HG03039 (cell line): ENCODE results near the gene EFCAB11.
"Not testable (repeated sequence)": the region's sequence is repeated elsewhere in the genome, so short reads cannot be mapped to it uniquely, and the experiment has no call there.

Experiments used
- ATAC-seq: cut with Tn5 transposase; IDR thresholded peaks from one replicate; pipeline ENCODE4 v1.9.1; 2021; ENCODE audit warnings: mild to moderate bottlenecking, moderate library complexity; ENCODE audit not compliant: unreplicated experiment

EFCAB11 gene

DNA sequence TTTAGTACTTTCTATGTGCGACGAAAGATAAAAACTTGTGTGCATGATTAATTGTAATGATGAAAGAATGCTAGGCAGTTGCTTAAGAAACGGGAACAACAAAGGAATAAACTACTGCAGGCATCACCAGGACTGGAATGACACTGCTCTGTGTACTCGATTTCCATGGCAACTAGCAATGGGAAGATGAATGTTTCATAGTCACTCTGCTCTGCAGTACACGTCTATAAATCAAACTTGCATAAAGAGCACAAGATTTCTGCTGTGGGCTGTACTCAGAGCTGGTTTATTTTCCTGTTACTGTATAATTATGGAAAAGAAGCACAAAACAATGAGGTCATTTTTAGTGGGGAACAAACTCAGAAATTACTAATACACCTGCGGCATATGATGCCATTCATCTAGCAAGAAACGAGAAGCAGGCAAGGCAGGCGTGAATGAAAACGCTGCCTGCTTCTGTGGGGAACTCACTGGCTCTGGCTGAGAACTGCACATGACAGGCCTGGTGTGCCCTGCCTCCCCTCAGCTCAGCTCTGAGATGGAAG lies 41.8 kb downstream of the EFCAB11 start:
- ATAC-seq, result no peak

DNA sequence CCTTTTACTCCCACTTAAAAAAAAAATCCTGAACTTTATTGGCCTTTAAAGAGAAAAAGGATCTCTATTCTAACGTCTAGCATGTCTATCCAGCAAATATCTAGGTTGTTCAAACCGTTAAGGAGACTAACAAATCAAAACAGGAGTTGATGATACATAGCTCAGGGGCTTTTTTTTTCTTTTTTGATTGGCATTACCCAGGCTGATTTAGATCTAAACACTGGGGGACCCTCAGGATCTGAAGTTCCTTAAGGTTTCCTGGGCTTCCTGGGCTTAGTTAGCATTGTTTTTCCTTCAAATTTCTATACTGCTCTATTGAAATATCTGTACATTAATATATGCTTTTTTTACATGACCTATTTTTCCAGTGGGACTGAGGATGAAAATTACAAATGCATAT lies 42.3 kb downstream of the EFCAB11 start:
- no peak for ATAC-seq

DNA sequence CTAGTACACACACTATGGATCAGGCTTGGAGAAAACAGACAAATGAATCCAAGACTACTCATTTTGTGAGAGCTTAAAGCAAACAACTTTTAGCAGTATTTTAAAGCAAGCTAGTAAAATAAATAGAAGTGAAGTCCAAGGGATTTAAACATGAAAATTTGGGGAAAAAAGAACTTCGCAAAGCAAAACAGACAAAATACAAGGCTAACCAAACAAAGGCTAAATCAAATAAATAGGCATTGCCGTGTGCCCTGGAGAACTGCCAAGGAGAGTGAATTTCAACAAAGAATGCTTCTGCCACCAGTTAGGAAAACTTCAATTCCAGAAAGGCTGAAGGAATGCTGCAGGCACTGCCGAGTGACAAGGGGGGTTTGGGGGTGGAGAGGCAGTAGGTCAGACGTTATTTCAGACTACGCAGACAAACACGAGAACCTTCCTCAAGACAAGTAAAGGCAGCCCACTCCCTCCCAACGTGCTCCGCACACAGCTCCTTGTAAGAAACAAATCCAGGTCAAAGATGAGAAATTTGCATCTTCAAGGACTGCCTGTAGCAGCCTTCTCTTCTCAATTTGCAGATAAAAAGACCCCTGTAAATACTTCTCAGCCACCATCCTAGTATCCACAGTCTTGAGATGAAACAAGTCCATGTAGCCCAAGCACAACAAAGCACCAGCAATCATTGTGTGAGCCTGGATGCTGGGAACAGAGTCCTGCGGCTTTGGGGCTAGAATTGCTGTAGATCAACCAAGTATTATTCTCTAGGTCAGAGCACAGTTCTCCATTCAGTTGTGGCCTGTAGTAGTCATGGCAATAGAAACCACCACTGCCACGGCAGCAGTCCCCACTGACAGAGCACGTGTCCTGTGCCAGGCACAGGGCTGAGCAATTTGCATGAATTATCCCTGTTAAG lies 43.3 kb downstream of the EFCAB11 start:
- no peak for ATAC-seq

DNA sequence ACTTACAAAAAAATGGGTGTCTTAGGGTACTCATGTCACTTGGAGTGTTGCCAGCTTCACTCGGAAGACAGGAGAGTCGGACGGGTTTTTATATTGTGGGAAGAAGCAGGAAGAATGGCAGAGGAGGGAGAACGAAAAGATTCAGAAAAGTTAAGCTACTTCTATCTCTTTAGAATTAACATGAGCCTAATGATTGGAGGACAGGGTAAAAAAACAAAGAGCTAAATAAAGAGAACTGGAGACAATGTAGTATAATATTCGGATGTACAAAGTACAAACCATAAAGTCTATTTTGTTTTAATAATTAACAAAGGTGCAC lies 43.9 kb downstream of the EFCAB11 start:
- ATAC-seq, result no peak

DNA sequence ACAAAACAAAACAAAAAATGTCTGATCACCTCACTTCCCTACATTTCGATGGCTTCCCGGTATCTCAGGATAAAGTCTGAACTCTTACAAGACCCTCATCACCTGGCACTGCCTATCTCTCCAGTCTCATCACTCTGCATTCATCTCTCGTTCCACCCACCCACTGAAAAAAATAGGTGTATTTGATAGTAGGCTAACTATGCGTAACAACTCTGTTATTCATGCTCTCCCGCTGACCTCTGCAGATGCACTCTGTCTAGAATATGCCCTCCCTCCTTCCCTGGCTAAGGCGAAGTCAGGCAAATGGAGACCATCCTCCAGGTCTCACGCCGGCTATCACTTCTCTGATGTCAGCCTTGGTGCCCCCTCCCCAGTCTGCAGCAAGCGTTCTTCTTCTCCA lies 44.9 kb downstream of the EFCAB11 start:
- ATAC-seq, result no peak

DNA sequence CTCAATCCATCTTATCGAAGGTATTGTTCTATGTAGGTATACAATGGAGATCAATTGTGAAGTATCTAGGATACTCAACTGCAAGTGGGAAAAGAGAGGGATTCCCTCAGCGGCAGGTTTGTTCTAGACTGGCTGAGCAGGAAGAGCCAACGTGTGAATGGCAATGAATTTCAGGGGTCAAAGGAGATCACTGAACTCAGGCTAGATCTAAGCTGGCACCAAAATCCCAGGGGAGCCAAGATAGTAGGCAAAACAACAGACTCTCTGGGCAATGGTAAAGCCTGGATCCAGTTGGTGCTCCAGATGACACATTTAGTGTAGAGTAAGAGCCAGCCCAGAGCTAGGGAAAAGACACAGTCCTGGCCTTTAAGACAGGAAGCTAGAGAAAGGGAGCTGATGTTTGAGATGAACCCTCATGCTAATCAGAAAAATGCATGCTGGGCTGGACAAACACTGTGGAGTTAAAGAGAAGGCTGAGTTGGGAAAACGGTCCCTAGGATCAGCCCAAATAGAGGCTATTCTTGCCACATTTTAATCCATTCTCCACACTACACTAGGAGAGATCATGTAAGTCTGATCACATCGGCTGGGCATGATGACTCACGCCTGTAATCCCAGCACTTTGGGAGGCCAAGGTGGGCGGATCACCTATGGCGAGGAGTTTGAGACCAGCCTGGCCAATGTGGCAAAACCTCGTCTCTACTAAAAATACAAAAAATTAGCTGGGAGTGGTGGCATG lies 45.6 kb downstream of the EFCAB11 start:
- no peak for ATAC-seq

DNA sequence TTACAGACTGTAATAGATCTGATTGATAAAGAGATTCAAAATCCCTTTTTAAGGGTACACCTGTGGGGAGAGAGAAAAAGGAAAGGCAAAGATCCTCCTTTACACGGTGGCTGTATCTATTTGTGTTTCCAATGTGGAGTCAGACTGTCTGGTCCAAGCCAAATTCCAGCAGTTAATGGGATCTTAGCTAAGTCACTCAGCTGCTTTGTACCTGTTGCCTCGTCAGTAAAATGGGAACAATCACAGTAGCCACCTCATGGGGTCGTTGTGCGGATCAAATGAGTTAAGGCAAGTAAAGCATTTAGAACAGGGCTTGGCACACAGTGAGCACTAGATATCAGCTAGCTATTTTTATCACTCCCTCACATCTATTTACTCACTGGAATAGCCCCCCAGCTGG lies 46.9 kb downstream of the EFCAB11 start:
- no peak for ATAC-seq

DNA sequence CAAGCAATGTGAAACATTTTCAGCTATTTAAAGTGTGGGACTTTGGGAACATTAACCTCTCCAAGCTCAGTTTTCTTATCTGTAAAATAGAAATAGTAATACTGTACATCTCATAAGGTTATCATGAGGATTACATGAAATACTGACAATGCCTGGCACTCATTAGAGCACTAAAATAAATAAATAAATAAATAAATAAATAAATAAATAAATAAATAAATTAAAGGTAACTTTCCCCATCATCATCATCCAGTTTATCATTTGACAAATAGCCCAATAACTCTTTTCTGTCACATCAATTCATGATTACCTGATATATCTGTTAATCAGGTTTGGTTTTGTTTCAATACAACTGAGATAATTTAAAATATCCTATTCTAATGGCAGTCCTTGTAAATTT lies 48.5 kb downstream of the EFCAB11 start:
- no peak for ATAC-seq

DNA sequence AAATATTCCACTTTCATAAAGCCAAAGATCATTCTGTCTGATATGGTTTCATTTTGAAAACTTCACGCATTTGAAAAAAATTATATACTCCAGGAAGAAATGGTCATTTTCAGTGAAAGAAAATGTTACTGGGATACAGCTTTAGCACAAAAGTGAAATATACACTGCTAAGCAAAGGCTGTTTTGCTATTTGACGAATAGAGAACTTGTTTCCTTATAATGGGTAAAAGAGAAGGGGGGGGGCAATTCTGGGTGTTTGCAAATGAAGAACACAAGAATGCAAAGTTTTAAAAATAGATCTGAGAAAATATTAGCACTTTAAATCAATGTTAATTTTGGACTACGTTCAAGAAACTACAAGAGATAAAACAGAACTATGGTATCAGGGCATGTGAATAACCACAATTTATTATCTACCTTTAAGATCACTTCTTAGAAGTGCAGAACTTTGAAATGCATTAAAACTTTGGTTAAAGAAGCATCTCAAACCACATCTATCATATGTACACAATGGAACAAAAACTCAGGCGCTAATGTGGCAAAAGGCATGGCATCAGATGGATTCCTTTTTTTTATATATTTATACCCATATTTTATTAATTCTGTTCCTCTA lies 51.1 kb downstream of the EFCAB11 start:
- ATAC-seq, result no peak

DNA sequence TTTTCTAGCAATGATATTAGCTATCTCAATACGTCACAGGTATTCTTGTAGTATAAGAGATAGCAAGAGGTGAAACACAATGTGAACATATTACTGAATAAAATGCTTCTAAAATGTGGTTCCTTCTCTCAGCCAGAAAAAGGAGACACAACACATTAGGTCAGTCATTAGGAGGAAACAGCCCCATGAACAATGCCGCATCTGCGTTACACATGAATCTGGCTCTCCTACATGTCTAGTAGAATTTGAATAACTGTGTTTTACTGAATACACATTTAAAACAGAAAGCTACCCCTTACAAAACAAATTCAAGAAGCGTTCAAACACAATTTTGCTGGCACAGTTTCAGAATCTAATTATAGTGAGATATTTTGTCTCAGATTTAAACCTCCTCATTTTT lies 51.6 kb downstream of the EFCAB11 start:
- no peak for ATAC-seq

DNA sequence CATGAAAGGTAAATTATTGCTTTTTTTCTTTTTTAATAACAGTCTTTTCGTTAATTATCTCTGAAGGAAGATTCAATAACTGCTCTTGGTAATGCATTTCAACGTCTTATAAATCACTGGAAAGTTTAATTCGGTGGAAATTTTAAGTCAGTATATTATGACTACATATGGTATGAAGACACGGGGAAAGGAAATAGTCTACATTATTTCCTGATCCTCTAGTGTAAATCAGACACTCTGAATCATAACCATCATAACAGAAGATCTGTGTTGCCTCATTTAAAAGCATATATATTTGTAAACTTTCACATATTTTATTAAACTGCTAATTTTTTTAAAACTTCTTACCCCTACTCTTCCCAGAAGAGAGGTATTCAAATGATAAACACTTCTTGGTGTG lies 53.7 kb downstream of the EFCAB11 start:
- no peak for ATAC-seq

DNA sequence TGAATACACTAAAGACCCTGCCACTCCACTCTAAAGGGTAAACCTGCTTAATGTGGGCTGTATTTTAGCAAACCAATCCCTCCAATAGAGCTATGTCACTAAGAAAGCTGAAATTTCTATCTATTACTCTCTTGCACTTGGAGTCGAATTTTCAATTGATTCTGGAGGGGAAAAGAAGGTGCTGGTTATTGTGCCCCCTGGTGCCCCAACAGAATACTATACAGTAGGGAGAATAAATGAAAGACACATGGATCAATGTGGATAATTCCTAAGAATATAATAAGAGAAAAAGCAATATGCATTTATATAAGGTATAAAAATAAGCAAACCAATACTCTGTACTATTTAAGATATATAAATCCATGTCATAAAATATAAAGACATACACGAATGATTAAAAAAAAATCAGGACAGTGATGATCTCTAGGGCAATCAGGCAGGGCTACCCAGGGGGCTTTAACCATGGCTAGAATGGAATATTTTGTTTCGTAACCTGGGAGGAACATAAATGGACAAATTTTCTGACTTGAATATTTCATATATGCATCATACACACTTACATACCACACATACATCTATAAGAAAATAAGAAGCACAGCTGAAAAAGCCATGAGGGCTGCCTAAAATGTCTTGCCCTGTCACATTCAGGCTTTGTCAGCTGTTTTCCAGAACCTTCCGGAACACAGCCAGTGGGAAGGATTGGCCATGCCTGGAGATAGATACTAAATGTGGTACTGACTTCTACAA lies 54.4 kb downstream of the EFCAB11 start:
- no peak for ATAC-seq

DNA sequence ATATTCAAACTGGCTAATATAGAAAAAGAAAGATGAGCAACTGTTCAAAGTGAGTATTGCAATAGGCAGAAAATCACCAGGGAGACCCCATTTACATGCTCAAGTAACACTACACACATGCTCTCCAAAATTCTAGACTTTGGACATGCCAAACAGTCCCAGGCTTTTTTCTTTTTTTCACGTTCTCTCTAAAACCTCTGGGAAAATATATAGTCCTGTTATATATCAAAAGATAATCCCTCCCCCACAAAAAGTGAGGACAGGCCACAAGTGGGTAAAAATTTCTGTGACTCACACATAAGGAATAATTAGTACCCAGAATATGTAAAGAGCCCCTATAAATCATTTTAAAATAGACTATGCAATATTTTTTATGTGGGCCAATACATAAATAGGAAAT lies 55.2 kb downstream of the EFCAB11 start:
- ATAC-seq, result no peak

DNA sequence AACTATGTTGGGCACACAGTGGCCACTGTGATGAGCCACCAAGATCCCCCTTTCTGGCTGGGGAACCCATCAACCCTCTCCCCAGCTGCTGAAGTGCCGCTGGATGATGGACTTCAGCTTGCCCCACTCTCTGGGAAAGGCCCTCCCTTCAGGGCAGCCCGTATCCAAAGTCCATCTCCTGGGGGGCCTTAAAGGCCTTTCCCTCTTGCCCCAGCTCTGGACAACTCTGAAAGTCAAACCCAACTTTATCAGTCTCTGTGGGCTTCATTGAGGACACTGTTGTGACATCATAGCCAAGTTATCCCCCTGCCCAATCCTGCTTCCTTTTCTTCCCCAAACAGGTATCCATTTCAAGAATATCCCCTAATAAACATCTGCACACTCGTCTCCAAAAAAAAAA lies 61.1 kb downstream of the EFCAB11 start:
- not testable (repeated sequence) for ATAC-seq

DNA sequence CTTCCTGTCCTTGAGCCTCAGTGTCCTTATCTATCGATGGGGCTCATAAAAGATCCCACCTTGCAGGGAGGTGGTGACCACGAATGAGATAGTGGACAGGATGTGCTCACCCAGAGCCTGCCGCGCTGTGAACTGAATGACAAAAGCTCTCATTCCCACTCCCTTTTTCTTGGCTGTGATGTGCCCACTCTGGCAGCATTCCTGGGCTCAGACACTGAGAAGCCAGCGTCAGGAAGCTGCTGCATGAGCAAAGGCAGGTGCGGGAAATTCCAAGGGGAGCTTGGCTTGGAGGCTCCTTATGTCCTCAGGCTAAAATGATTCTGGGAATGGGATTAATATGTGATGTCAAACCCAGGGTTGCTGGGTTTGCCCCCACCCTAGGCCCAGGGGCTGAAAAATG lies 61.6 kb downstream of the EFCAB11 start:
- ATAC-seq, result no peak

DNA sequence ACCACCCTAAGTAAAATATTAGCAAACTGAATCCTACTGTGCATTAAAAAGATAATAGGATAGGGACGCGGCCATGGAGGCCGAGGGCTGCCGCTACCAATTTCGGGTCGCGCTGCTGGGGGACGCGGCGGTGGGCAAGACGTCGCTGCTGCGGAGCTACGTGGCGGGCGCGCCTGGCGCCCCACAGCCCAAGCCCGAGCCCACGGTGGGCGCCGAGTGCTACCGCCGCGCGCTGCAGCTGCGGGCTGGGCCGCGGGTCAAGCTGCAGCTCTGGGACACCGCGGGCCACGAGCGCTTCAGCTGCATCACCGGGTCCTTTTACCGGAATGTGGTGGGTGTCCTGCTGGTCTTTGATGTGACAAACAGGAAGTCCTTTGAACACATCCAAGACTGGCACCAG lies 62.8 kb downstream of the EFCAB11 start:
- ATAC-seq, result not testable (repeated sequence)

DNA sequence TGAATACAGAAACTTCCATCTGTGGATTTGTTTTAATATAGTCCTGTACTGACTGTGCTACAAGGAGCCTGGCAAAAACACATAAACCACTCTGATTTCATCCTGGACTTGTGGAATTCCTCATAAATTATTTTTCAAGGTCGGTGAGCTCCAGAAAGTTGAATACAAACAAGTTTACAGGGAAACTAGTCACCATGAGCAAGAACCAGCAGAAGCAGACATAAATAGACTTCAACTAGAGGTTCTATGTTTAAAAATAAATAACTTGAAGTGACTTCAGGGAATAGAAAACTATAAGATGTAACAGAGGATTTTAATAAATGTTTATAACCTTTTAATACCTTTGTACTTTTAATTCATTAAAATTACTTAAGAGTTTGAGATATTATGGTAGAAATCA lies 63.5 kb downstream of the EFCAB11 start:
- no peak for ATAC-seq

DNA sequence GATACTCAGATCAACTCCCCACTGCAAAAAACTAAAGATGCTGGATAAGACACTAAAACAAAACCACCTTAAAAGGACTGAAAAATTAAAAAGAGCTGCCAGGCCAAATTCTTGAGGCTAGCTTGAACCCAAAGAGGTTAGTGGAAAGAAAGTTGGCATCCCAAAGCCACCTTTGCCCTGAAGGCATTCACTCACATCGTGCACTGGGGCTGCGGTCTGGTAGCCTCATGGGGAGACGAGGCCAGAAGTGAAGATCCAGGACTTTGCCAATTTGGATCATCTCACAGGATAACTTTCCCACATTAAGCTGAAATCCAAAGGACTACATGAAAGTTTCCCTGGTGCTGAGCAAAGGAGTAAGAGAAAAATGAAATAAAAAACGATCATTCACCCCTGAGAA lies 63.9 kb downstream of the EFCAB11 start:
- ATAC-seq, result no peak

DNA sequence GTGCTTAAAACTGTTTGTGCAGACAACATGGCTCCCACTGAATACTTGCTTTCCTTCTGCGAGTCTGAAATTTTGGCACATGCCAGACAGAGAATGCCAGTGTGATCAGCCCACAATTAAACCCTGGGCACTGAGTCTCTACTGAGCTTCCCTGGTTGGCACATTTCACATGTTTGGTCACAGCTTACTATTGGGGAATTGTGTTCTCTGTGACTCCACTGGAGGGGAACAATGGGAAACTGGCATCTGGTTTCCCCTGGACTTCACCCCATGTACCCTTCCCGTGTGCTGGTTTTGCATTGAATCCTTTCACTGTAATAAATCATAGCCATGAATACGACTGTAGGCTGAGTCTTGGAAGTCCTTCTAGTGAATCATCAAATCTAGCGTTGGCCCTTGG lies 64.9 kb downstream of the EFCAB11 start:
- no peak for ATAC-seq

DNA sequence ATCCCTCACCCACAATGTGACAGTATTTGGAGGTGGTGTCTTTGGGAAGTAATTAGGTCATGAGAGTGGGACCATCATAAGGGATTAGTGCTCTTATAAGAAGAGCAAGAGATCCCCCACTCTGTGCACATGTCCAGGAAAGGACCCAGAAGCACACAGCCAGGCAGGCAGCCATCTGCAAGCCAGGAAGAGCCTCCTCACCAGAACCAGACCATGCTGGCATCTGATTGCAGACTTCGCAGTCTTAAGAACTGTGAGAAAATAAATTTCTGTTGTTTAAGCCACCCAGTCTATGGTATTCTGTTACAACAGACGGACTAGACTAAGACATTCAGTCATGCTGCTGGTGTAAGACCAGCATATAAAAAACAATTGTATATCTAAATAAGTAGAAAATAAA lies 69.8 kb downstream of the EFCAB11 start:
- no peak for ATAC-seq

DNA sequence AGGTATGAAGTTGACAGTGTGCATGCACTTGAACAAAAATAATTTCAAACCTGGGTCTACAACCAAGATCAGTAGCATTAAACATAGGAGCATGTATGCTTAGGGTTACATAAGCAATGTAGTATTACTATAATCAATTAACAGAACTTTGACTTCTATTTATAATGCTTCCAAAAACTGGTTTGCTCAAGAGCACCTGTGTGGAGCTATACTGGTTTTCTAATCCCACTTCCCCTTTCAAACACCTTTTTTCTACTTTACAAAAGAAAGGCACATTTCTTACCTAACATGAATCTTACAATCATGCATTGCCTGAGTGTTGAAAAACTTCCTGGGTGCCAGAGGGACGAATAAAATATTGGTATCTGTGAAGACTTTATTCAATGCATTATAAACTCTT lies 72.7 kb downstream of the EFCAB11 start:
- no peak for ATAC-seq
